Stimulated activated memory B cell treated with anti-CD40 and anti-IgM and Interleukin-4, amounts not matched to agents 10 μg/mL and 1 μg/mL and 100 μg/mL, for 72 hours (primary cell): ENCODE data around the gene TMEM151A.
"Not testable (repeated sequence)": the region's sequence is repeated elsewhere in the genome, so short reads cannot be mapped to it uniquely, and the experiment has no call there.

Experiments used
- ATAC-seq: fragments of 150-1000 bp; cut with Tn5 transposase; 2 replicates; pipeline ENCODE4 v1.10.0; 2021
- H3K27ac Mint-ChIP-seq: one replicate; pipeline ENCODE4 v1.8.0; 2022; ENCODE audit warnings: mild to moderate bottlenecking, mixed read lengths
- H3K27me3 Mint-ChIP-seq: one replicate; pipeline ENCODE4 v1.8.0; 2022; ENCODE audit warnings: mixed read lengths
- H3K36me3 Mint-ChIP-seq: one replicate; pipeline ENCODE4 v1.8.0; 2022; ENCODE audit warnings: mixed read lengths
- H3K4me1 Mint-ChIP-seq: one replicate; pipeline ENCODE4 v1.8.0; 2022; ENCODE audit warnings: mixed read lengths
- H3K4me3 Mint-ChIP-seq: one replicate; pipeline ENCODE4 v1.8.0; 2022; ENCODE audit warnings: mild to moderate bottlenecking, moderate library complexity, mixed read lengths
- H3K9me3 Mint-ChIP-seq: one replicate; pipeline ENCODE4 v1.8.0; 2022; ENCODE audit warnings: mixed read lengths

TMEM151A gene

DNA sequence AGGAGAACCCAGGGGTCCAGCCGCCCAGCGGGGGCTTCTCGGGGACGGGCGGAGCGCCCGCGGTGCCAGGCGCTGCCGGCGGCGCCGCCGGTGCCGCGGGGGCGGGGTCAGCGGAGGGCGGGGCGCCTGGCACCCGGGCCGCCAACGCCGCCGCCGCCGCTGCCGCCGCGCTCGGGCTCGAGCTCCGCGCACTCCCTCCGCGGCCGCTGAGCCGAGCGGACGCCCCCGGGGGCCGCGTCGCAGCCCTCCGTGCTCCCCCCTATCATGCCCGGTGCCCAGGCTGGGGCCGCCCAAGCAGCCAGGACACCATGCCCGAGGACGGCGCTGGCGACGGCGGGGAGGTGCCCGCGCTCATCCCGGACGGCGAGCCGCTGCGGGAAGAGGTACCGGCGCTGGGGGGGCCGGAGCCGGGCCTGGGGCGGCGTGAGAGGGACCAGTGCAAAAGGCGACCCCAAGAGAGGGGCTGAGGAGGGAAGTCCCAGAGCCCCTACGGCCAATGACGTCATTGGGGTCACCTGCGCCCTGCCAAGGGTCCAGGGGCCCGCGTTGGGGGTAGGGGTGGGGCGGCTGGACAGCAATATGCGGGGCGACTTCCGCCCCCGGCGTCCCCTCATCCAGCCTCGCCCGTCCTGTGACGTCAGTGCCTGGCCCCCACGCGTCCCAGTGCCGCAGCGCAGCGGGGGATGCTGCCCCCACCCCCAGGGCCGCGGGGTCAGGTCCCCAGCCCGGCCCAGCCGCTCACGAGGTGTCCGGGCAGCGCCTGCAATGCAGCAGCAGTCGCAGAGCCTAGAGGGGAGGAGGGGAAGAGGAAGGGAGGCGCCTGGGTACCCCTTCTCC is at the start of gene TMEM151A:
Gene TMEM151A (plus strand): TSS at position 189 of the 837 bp plus-strand sequence. CDS start 120 bp downstream, at position 309.
- Mint-ChIP-seq H3K9me3 (no peaks in the 10 kb centered on the region), H3K4me3 (peak within 1 kb of the TSS; percentile 11), H3K4me1 (peaks cover 41% of the 10 kb centered on the region), H3K27me3 (peaks cover 39% of the 10 kb centered on the region), H3K36me3 (no peaks in the 10 kb centered on the region), H3K27ac (no peak within 1 kb of the TSS)
- ATAC-seq: no peak

GRCh38 chr11:66242095-66242765 is 49.5 kb upstream of the TMEM151A start:
- no peak for ATAC-seq
- H3K27ac Mint-ChIP-seq: peak overlapping the region; percentile 35
- H3K9me3 Mint-ChIP-seq: no peaks in the 10 kb centered on the region
- no peaks in the 10 kb centered on the region for H3K27me3 Mint-ChIP-seq
- peaks cover 58% of the 10 kb centered on the region for H3K36me3 Mint-ChIP-seq
- no peaks in the 10 kb centered on the region for H3K4me1 Mint-ChIP-seq
- H3K4me3 Mint-ChIP-seq: no peak overlapping the region

GRCh38 chr11:66243782-66244535 is 47.7 kb upstream of the TMEM151A start:
- ATAC-seq: peak; percentile 28
- peaks cover 5% of the 10 kb centered on the region for H3K4me1 Mint-ChIP-seq
- H3K9me3 Mint-ChIP-seq: no peaks in the 10 kb centered on the region
- H3K27me3 Mint-ChIP-seq: no peaks in the 10 kb centered on the region
- peak overlapping the region; percentile 62 for H3K27ac Mint-ChIP-seq
- H3K4me3 Mint-ChIP-seq: no peak overlapping the region
- H3K36me3 Mint-ChIP-seq: peaks cover 60% of the 10 kb centered on the region

GRCh38 chr11:66247295-66247694 is 44.4 kb upstream of the TMEM151A start:
- no peak overlapping the region for H3K4me3 Mint-ChIP-seq
- peaks cover 43% of the 10 kb centered on the region for H3K36me3 Mint-ChIP-seq
- H3K9me3 Mint-ChIP-seq: no peaks in the 10 kb centered on the region
- no peak for ATAC-seq
- H3K27ac Mint-ChIP-seq: peak overlapping the region; percentile 38
- peaks cover 5% of the 10 kb centered on the region for H3K4me1 Mint-ChIP-seq
- H3K27me3 Mint-ChIP-seq: no peaks in the 10 kb centered on the region

GRCh38 chr11:66247801-66248200 is 43.9 kb upstream of the TMEM151A start:
- peak overlapping the region; percentile 38 for H3K27ac Mint-ChIP-seq
- H3K9me3 Mint-ChIP-seq: no peaks in the 10 kb centered on the region
- H3K4me3 Mint-ChIP-seq: no peak overlapping the region
- no peaks in the 10 kb centered on the region for H3K27me3 Mint-ChIP-seq
- no peak for ATAC-seq
- peaks cover 39% of the 10 kb centered on the region for H3K36me3 Mint-ChIP-seq
- H3K4me1 Mint-ChIP-seq: peaks cover 5% of the 10 kb centered on the region

- Mint-ChIP-seq H3K9me3 (no peaks in the 10 kb centered on the region), H3K36me3 (peaks cover 38% of the 10 kb centered on the region), H3K27me3 (no peaks in the 10 kb centered on the region), H3K27ac (no peak overlapping the region), H3K4me1 (peaks cover 12% of the 10 kb centered on the region), H3K4me3 (no peak overlapping the region)
- ATAC-seq: no peak
Measured at GRCh38 chr11:66248903-66249302, 42.8 kb upstream of the TMEM151A start.

- ATAC-seq: no peak
- H3K4me3 Mint-ChIP-seq: no peak overlapping the region
- H3K27ac Mint-ChIP-seq: no peak overlapping the region
Measured at GRCh38 chr11:66251809-66252208, 39.9 kb upstream of the TMEM151A start.

DNA sequence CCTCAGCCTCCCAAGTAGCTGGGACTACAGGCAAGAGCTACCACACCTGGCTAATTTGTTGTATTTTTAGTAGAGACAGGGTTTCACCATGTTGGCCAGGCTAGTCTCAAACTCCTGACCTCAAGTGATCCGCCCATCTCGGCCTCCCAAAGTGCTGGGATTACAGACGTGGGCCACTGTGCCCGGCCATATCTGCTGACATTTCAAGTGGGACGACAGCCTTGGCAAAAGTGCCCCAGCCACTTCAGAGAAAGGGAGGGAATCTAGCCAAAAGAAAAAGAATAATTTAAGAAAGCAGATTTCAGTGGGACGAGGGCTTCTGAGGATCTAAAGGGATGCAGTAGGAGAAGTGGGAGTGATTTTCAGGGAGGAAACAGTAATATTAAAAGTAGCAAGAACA is 38.6 kb upstream of the TMEM151A start:
- Mint-ChIP-seq H3K36me3 (peaks cover 12% of the 10 kb centered on the region), H3K4me1 (peaks cover 19% of the 10 kb centered on the region)
- H3K9me3 Mint-ChIP-seq, H3K27ac Mint-ChIP-seq, H3K4me3 Mint-ChIP-seq, ATAC-seq, H3K27me3 Mint-ChIP-seq: not testable (repeated sequence)

More at GRCh38 chr11:66251809-66252208, 39.9 kb upstream of the TMEM151A start:
- H3K36me3 Mint-ChIP-seq: peaks cover 22% of the 10 kb centered on the region
- peaks cover 21% of the 10 kb centered on the region for H3K4me1 Mint-ChIP-seq
- H3K9me3 Mint-ChIP-seq: no peaks in the 10 kb centered on the region
- H3K27me3 Mint-ChIP-seq: no peaks in the 10 kb centered on the region

DNA sequence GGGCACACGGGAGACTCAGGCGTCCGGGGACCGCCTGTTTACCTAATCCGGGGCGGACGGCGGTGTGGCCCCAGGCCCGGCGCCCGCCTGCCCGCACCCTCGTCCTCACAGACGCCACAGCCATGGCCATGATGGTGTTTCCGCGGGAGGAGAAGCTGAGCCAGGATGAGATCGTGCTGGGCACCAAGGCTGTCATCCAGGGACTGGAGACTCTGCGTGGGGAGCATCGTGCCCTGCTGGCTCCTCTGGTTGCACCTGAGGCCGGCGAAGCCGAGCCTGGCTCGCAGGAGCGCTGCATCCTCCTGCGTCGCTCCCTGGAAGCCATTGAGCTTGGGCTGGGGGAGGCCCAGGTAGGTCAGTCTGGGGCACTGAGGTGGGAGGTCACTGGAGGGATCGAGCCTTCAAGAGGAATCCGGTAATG is 33.2 kb upstream of the TMEM151A start:
- no peaks in the 10 kb centered on the region for H3K9me3 Mint-ChIP-seq
- peak overlapping the region; percentile 89 for H3K27ac Mint-ChIP-seq
- peaks cover 44% of the 10 kb centered on the region for H3K4me1 Mint-ChIP-seq
- no peaks in the 10 kb centered on the region for H3K27me3 Mint-ChIP-seq
- ATAC-seq: no peak
- peaks cover 47% of the 10 kb centered on the region for H3K36me3 Mint-ChIP-seq
- H3K4me3 Mint-ChIP-seq: peak overlapping the region; percentile 85

- ATAC-seq: no peak
Measured at GRCh38 chr11:66259225-66259624, 32.5 kb upstream of the TMEM151A start.

DNA sequence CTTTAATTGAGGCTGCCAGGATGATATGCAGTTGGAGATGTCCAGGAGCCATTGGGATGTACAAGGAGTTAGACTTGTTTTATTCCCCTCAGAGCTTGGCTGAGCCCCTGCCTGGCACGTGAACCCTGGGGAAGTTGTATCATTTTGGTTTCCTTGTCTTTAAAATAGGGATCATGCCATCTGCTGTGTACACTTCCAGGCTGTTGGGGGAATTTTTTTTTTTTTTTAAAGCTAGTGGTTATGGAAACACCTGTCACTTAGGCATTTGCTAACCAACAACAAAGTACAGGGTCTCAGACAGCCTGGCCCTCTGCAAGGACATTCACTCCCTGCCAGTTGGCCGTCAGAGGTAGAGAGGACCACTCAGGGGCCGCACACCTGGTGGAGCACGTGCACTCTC is 31.7 kb upstream of the TMEM151A start:
- Mint-ChIP-seq H3K4me1 (peaks cover 42% of the 10 kb centered on the region), H3K4me3 (no peak overlapping the region), H3K27me3 (no peaks in the 10 kb centered on the region), H3K27ac (no peak overlapping the region), H3K36me3 (peaks cover 59% of the 10 kb centered on the region), H3K9me3 (no peaks in the 10 kb centered on the region)
- no peak for ATAC-seq

More at GRCh38 chr11:66259225-66259624, 32.5 kb upstream of the TMEM151A start:
- peaks cover 42% of the 10 kb centered on the region for H3K4me1 Mint-ChIP-seq
- H3K27ac Mint-ChIP-seq: peak overlapping the region; percentile 89
- H3K9me3 Mint-ChIP-seq: no peaks in the 10 kb centered on the region
- no peak overlapping the region for H3K4me3 Mint-ChIP-seq
- peaks cover 52% of the 10 kb centered on the region for H3K36me3 Mint-ChIP-seq
- H3K27me3 Mint-ChIP-seq: no peaks in the 10 kb centered on the region

DNA sequence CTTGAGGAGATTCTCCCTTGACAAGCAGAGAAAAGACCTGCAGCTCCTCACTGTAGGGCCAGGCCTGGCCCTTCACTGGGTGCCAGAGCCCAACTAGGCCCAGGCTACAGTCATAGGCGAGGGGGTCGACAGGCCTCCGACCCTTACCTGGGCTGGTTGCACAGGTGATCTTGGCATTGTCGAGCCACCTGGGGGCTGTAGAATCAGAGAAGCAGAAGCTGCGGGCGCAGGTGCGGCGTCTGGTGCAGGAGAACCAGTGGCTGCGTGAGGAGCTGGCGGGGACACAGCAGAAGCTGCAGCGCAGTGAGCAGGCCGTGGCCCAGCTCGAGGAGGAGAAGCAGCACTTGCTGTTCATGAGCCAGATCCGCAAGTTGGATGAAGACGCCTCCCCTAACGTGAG is 30.1 kb upstream of the TMEM151A start:
- peaks cover 60% of the 10 kb centered on the region for H3K36me3 Mint-ChIP-seq
- H3K27me3 Mint-ChIP-seq: no peaks in the 10 kb centered on the region
- H3K9me3 Mint-ChIP-seq: no peaks in the 10 kb centered on the region
- no peak overlapping the region for H3K4me3 Mint-ChIP-seq
- ATAC-seq: no peak
- H3K4me1 Mint-ChIP-seq: peaks cover 35% of the 10 kb centered on the region
- no peak overlapping the region for H3K27ac Mint-ChIP-seq

GRCh38 chr11:66262191-66262590 is 29.5 kb upstream of the TMEM151A start:
- no peaks in the 10 kb centered on the region for H3K27me3 Mint-ChIP-seq
- H3K27ac Mint-ChIP-seq: peak overlapping the region; percentile 19
- no peaks in the 10 kb centered on the region for H3K9me3 Mint-ChIP-seq
- peaks cover 37% of the 10 kb centered on the region for H3K4me1 Mint-ChIP-seq
- H3K4me3 Mint-ChIP-seq: no peak overlapping the region
- H3K36me3 Mint-ChIP-seq: peaks cover 65% of the 10 kb centered on the region
- no peak for ATAC-seq

GRCh38 chr11:66262696-66263095 is 29.0 kb upstream of the TMEM151A start:
- H3K27me3 Mint-ChIP-seq: no peaks in the 10 kb centered on the region
- no peaks in the 10 kb centered on the region for H3K9me3 Mint-ChIP-seq
- H3K27ac Mint-ChIP-seq: peak overlapping the region; percentile 19
- H3K4me1 Mint-ChIP-seq: peaks cover 41% of the 10 kb centered on the region
- H3K36me3 Mint-ChIP-seq: peaks cover 67% of the 10 kb centered on the region
- ATAC-seq: no peak
- H3K4me3 Mint-ChIP-seq: no peak overlapping the region

GRCh38 chr11:66263231-66263630 is 28.5 kb upstream of the TMEM151A start:
- Mint-ChIP-seq H3K9me3 (no peaks in the 10 kb centered on the region), H3K27ac (no peak overlapping the region), H3K4me1 (peaks cover 44% of the 10 kb centered on the region), H3K4me3 (no peak overlapping the region), H3K27me3 (no peaks in the 10 kb centered on the region), H3K36me3 (peaks cover 67% of the 10 kb centered on the region)
- ATAC-seq: no peak
